RKO (cell line): ENCODE results near the gene APLNR.

Experiments
- DNase-seq: peaks from one replicate; pipeline ENCODE4 v3.0.0-alpha.2; 2016; ENCODE audit warnings: low spot score

Gene APLNR

DNA sequence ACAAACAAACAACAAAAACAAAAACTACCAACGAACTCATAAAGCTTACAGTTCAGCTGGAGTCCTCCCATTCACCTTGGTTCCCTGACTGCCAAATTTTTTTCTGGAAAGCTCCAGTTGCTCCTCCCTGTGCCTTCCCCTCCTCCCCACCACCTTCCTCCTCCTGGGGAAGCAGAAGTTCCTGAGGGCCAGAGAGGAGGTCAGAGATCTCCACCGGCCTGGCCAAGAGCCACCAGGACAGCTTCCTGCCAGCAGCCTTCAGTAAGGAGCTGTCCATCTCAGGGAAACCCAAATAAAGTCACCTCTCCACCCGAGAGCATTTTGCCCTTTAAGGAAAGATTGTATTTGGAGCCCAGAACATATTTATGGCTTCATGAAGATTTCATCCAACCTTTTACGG is 20.0 kb downstream of the APLNR start:
- DNase-seq = no peak

DNA sequence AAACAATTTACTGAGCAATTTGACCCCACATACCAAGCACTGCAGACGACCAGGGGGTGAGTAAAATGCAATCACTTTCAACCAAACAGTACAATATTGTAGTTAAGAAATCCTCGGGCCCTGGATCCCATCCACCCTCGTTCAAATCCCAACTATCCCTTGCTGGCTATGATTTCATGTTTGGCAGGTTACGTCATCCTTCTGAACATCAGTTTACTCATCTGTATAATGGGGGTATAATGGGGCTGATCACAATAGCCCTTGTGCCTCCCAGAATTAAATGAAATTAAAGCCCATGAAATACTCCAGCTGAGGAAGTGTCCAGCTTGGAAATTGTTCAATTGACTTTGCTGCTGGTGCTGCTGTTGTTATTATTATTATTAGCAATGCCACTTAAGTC is 20.6 kb downstream of the APLNR start:
- DNase-seq = no peak

DNA sequence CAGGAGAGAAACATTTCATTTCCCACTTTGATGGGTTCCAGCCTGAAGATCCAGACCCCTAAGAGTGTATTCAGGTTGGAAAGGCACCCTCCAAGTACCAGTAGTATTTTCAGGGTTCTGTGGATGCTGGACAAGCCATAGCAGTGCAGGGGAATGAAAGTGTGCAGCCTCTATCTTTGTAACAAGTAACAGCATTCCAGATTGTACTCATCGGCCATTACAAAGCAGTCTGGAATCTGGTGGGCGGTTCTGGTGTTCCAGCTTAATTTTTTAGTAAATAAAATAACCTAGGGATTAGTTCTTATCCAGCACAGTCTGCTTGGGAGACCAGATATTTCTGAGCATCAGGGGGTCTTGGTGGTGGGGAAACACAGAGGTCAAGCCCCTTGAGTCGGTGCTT is 22.6 kb downstream of the APLNR start:
- peak; percentile 22 for DNase-seq

DNA sequence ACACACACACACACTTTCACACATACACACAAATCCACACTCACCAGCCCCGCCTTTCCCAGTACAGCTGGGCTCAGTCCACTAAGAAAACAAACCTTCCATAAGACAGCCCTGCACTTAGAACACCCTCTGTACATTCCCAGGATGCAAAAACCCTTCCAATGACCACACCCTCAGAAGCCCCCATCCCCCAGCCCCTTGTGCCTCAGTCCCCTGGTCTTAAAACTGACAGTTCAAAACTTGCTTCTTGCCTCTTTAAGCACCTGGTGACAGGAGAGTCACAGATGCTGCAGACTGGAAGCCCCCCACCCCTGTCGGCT is 23.0 kb downstream of the APLNR start:
- no peak for DNase-seq

DNA sequence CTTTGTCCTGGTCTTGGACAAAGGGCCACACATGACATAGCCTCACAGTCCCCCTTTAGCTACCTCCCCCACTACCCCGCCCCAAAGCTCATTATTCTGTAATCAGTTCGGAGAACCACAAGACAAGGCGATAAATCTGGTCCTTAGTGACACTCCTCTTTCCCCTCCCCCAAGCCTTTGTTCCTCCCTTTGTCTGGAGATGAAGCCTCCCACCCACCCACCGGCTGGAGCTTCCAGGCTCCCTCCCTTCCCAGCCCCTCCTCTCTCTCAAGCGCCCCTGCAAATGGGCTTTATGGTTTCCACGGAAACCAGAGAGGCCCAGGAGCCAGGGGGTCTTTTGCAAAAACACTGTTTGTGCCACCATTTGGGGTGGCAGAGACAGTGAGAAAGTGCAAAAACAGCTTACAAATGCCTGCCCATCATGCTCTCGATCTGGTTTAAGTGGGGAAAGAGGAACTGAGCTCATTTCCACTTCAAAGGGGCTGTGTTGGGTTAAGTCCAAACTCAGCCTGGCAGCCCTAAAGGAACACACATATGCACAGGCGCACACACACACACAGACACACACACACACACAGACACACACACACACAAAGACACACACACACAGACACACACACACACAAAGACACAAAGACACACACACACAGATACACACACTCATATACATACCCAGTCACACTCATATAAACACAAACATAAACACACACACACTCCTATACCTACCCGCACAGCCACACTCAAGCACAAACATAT is 23.5 kb downstream of the APLNR start:
- DNase-seq = no peak

DNA sequence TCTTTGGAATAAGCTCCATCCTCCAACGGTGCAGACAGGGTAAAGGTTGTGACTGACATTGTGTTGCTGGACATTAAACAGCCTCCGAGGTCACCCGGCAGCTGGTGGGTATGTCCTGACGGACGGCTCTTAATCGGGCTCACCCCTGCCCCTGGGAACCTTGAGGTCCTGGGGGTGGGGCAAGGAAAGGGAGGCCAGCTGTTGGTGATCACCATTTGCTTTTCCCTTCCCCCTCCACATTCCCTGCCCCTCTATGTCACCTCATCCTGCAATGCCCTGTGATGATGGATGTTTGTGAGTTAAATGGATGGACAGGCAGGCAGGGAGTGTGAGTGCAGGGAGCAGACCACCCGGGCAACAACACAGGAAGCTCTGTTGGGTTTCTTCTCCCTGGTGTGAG is 26.3 kb downstream of the APLNR start:
- no peak for DNase-seq

DNA sequence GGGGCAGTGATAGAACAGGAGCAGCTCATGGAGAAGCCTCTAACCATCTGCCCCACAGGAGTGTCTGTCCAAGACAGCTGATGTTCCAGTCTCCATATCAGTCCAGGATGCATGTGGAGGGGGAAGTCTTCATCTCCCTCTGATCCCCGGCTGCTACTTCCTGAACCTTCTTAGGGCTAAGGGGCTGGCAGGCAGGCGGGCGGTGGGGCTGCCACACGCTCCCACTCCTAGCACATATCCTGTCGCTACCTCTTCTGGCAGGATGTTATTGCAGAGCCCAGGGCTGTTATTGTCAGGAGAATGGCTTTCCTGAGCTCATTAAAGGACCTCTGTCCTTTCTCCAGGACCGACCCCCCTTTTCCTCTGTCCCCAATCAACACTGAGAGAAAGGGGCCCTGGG is 29.9 kb downstream of the APLNR start:
- no peak for DNase-seq

DNA sequence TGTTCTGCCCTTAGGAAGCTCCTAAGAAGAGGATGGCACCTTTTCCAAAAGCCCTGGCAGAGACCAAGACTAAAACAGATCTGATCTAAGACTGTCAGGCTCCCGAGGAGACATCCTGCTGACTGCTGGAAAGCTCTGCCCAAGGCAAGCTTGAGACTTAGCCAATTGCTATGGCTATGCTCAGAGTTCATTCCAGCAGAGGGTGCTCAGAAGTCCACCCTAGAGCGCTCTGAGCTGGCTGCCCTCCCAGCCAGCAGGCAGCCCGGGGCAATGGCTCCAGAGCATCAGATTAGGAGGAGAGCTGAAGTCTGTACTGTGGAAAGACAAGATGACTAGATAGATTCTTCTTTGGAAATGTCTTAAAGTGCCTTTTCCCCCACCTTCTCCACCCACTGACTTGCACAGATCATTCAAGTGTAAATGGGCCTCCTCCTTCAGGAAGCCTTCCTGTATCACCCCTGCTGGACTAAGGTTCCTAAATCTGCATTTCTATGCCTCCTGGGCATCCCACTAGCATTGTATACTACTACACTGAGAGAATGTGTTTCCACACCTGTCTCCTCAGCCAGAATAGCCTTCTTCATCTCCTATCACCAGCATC is 31.9 kb downstream of the APLNR start:
- no peak for DNase-seq

DNA sequence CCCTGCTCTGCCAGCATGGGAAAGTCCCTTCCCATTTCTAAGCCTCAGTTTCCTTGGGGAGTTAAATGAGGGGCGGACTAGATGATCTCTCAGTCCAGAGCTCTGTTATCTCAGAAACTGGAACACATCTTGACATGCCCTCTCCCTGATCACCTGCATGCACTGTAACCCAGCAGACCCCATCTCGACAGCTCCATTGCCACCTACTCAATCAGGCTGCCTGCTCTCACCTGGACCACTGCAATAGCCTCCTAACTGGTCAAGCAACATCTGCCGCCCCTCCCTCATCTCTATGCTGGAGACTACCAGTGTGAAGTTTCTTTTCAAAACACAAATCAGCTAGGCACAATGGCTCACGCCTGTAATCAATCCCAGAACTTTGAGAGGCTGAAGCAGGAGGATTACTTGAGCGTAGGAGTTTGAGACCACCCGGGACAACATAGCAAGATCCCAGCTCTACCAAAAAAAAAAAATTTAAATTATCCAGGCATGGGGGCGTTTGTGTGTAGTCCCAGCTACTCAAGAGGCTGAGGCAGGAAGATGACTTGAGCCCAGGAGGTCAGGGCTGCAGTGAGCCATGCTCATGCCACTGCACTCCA is 33.1 kb downstream of the APLNR start:
- no peak for DNase-seq

DNA sequence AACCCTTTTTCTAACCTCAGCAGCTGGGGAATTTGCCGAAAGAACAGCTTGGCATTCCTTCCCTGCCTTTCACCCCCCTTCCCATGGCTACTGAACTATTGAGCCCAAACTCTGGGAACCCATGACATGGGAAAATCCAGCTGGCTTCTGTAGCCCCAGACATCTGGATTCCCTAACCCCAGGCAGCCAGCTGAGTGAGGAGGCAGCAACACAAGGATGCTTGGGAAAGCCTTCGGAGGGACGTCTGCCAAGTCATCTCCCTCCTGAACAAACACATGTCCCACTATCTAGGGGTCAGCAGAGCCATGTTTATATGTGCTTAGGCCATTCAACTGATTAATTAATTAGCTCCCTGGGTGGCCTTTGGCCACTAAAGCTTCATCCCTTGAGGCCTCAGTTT is 33.7 kb downstream of the APLNR start:
- no peak for DNase-seq

DNA sequence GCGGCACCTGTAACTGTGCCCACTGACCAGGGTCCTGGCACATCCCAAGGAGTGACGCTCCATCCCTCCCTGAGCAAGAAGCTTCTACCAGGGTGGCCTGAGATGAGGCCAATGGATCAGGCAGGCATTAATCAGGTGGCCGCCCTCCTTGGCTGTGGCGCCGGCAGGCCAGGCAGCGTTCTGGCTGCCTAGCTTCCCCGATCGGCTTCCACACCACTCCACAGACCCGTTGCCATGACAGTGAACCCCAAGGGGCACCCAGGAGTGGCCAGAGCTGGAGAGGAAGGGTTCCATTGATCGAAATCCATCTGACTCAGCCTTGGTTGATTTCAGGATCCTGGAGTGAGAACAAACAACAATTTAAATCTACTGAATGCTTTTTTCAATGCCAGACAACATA is 34.8 kb downstream of the APLNR start:
- DNase-seq = no peak

DNA sequence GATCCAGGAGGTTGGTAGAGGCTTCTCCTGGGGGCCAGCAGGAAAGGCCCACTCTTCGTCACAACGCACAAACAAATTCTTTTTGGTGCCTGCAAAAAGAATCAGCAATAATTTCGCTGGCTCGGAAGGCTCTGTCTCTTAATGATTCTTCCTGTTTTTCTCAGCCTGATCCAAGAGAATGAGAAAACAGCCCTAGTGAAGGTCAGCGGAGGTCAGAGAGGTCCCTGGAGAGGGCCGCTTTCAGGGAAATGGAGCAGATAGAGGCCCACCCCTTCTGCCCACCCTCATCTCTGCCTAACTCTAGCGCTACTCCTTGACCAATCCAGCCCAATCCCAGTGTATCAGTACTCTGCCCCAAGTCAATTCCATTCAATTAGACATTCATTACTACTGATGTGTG is 36.1 kb downstream of the APLNR start:
- no peak for DNase-seq

DNA sequence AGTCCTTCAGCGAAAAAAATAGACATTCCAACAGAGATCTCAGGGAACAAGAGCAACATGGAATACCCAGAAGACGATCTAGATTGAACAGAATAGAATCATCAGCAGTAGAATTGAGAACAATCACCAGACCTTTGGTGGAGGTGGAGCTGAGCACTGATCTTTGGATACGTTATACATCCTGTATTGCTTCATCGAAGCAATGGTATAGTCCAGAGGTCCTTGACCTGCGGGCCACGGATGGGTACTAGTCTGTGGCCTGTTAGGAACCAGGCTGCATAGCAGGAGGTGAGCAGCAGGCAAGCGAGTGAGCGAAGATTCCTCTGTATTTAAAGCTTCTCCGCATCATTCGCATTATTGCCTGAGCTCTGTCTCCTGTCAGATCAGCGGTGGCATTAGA is 37.7 kb downstream of the APLNR start:
- no peak for DNase-seq

DNA sequence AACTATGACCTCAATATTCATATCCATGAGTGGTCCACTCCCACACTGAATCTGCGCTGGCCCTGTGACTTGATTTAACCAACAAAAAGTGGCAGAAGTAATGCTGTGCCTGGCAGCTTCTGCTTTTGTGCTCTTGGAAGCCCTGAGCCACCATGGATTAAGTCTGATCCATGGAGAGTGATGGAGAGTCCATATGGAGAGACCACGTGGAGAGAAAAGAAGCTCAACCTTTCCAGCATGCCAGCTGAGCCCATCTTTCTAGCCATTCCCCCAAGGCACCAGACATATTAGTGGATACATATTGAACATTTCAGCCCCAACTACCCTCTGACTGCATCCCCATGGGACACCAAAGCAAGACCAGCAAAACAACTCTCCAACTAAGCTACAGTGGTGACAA is 39.3 kb downstream of the APLNR start:
- DNase-seq = no peak

DNA sequence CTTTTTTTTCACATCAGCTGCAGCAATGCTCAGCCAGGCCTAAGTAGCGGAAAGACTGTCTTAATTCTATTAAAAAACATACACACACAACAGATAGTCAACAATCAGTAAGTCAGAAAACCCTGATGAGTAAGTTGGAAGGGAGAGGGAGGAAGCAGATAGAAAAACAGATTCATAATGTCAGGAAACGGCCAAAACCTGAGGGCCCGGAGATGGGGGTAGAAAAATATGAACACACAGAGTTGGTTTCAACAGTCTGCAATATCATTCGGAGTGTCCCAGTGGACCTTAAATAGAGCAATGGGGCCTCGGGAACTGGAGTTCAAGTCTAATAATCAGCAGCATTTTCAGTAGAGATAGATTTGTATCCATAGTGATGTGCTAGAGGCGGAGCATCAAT is 40.5 kb downstream of the APLNR start:
- DNase-seq = no peak

DNA sequence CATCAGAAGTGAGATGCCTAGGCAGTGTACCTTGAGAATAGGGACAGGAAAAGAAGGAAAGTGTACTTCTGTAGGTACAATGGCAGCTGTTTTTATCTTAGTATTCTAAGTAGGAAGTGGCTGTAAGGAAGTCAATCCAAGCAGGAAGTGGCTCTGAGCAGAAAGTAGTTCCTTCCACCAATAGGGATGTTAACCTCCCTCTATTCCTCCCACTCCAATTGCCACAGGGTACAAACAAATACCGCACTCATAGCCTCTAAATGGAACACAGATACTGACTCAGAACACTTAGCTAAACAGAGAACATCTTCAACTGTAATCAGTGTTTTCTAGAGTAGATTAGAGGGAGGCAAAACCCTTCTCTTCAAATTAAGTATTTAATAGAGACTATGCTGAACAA is 44.7 kb downstream of the APLNR start:
- DNase-seq = no peak

DNA sequence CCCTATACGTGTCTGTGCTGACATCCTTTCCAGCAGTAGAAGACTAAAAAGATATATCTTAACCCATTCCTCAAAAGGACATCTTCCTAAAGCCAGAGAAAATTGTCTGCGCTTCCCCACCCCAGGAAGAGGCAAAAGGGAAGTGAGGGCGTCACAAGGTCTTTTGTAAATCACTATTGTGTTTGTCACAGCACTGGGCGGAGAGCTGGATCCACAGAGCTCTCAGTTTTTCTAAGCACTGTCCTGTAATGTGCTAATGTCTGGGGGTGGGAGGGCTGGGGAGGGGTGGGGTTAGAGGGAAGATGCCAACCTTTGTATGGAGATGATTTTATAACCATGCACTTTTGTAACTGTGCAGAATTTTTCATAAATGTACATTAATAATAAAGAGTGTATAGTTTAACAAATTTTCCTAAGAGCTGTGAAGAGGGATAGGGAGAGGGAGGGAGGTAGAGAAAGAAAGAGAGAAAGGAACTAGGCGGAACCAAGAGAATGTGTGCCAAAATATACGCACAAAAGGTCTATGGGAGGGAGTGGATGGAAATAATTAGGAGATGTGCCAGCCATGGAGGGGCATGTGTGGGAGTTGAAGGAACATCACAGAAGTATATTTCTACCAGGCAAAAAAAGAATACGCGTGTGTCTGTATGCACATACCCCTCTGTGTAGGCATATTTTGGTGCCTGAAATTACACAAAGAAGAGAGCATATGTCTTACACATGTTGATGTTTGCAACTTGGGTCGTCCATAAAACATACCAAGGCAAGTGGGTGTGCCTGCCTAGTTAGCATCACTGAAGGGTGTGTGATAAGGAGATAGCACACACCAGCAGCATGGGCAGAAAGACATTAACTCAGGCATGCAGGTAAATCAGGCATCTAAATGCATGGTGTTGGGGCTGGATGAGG is 45.5 kb downstream of the APLNR start:
- no peak for DNase-seq

DNA sequence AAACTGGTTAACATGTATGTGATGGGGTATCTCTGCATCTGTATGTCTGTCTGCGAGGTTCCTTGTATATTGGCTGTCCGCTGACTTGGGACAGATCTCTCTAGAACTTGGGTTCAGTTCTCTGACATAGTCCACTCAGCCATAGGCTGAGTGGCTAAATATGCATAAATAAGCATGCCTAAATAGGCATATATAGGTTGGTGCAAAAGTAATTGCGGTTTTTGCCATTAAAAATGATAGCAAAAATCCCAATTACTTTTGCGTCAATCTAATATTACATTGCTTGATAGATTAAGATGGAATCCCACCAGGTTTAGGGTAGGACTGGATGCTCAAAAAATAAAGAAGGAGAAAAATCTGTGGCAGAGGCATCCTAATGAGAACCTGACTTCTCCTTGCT is 46.5 kb downstream of the APLNR start:
- DNase-seq = no peak
